Upper lobe of left lung (tissue), 6 donors: ENCODE measurements around the gene GNL3. TPM values are rescaled to one million over a fixed set of nuclear protein-coding genes. Genes with fewer than 3 reads are reported as not detected.

Source experiments
- ATAC-seq, 2 donors: fragments of 200-7000 bp; cut with Tn5 transposase; one replicate each; pipeline ENCODE4 v1.9.1; 2022; ENCODE audit warnings: mild to moderate bottlenecking in 2 of 2, moderate library complexity in 2 of 2; ENCODE audit not compliant: low FRiP score in 2 of 2
- DNase-seq, 2 donors: peaks; one replicate each; pipeline ENCODE4 v3.0.0-alpha.2; 2019 to 2020
- H3K27ac ChIP-seq, 4 donors: fragments of 200-600 bp; sonication (generic); one replicate each; pipeline ENCODE4 v1.5.1; 2016 to 2019
- H3K27me3 ChIP-seq, 4 donors: fragments of 200-600 bp; sonication (generic); one replicate each; pipeline ENCODE4 v1.5.1; 2017 to 2019
- H3K36me3 ChIP-seq, 4 donors: fragments of 200-600 bp; sonication (generic); one replicate each; pipeline ENCODE4 v1.5.1; 2016 to 2019
- H3K4me1 ChIP-seq, 4 donors: fragments of 200-600 bp; sonication (generic); one replicate each; pipeline ENCODE4 v1.5.1; 2018 to 2019
- H3K4me3 ChIP-seq, 4 donors: fragments of 200-600 bp; sonication (generic); one replicate each; pipeline ENCODE4 v1.5.1; 2017 to 2019; ENCODE audit warnings: mild to moderate bottlenecking in 2 of 4, moderate library complexity in 1 of 4
- H3K9me3 ChIP-seq, 4 donors: fragments of 200-600 bp; sonication (generic); one replicate each; pipeline ENCODE4 v1.5.1; 2018 to 2019
- CTCF ChIP-seq, 6 experiments: fragments of 450-650 bp in 4 of 6; fragments of 200-600 bp in 2 of 6; sonication (generic) in 2 of 6; IDR thresholded peaks; one replicate each; pipeline ENCODE4 v1.5.1; 2016 to 2019; ENCODE audit warnings: antibody characterized with exemption in 6 of 6
- EP300 ChIP-seq, 4 donors: sonication (generic); formaldehyde crosslinking; IDR thresholded peaks; one replicate each; pipeline ENCODE4 v1.5.1; 2017; ENCODE audit warnings: antibody characterized with exemption in 4 of 4, control low read depth in 2 of 4
- POLR2A ChIP-seq, 4 donors: fragments of 450-650 bp; IDR thresholded peaks; one replicate each; pipeline ENCODE4 v1.5.1; 2016 to 2017; ENCODE audit warnings: antibody characterized with exemption in 4 of 4, mild to moderate bottlenecking in 2 of 4
- POLR2AphosphoS5 ChIP-seq, 2 donors: sonication (generic); formaldehyde crosslinking; IDR thresholded peaks; one replicate each; pipeline ENCODE4 v1.5.1; 2017; ENCODE audit warnings: antibody characterized with exemption in 2 of 2
- WGBS, 2 donors: methylation state at CpG; one replicate each; pipeline ENCODE4 v1.1.5; 2017 to 2018; 5-methylcytosine and 5-hydroxymethylcytosine counted together
- total RNA-seq, 6 donors: library from RNA; depleted of rRNA in 4 of 6; stranded (reverse); fragments of >200 nt in 4 of 6; gene quantifications; one replicate each; pipeline versions ENCODE4 v1.1.0 to v1.2.1, GENCODE V29; 2016 to 2021
- donor health status: DM: no; HTN: no; CAD: no; lungs with moderate emphysema.
- donor health status: DM: no; HTN: yes; CAD: no; lungs with severe emphysema.

Gene GNL3
- total RNA-seq, 6 donors from 2014 or later = 12.0 to 93.3 (median 44.1) TPM

DNA sequence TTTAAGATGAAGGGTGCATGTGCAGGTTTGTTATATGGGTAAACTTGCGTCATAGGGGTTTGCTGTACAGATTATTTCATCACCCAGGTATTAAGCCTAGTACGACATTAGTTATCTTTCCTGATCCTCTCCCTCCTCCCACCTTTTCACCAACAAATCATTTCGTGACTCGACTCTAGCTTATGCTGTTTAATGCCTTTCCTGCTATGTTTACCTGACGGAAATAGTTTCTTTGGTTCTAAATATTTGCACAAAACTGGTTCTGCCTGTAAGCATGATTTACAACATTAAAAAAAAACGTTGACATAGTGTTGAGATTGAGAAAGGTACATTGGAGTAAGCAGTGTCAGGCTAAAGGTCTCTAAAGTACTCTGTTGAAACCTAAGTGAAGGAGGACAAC, 2.4 kb downstream of the GNL3 start:
- H3K4me3 ChIP-seq = no peak overlapping the region

GRCh38 chr3:52689151-52689550, 3.3 kb downstream of the GNL3 start:
- WGBS, 2 donors = 86 to 97% methylated on average over 3 of the region's 3 CpGs
- ATAC-seq (no peak), DNase-seq (no peak)
- Histone ChIP-seq H3K36me3 (peaks cover 44 to 74% (median 68%) of the 10 kb centered on the region in 4 donors), H3K9me3 (no peaks in the 10 kb centered on the region), H3K4me1 (peaks cover 16 to 27% (median 21%) of the 10 kb centered on the region in 4 donors), H3K27ac (no peak overlapping the region), H3K4me3 (no peak overlapping the region), H3K27me3 (no peaks in the 10 kb centered on the region)
- no peak for TF ChIP-seq POLR2AphosphoS5 (IDR thresholded peaks at IDR 0.05)
- no peak for TF ChIP-seq CTCF (IDR thresholded peaks at IDR 0.05)
- TF ChIP-seq POLR2A (IDR thresholded peaks at IDR 0.05) = no peak
- TF ChIP-seq EP300 (IDR thresholded peaks at IDR 0.05) = no peak

More for the DNA sequence above, 2.4 kb downstream of the GNL3 start:
- Histone ChIP-seq H3K9me3 (no peaks in the 10 kb centered on the region), H3K36me3 (peaks cover 36 to 66% (median 60%) of the 10 kb centered on the region in 4 donors), H3K4me1 (peaks cover 19 to 35% (median 28%) of the 10 kb centered on the region in 4 donors), H3K27ac (no peak overlapping the region), H3K27me3 (no peaks in the 10 kb centered on the region)
- 73 to 82% methylated on average over 6 of the region's 6 CpGs for WGBS, 2 donors
- ATAC-seq (no peak), DNase-seq (no peak)
- TF ChIP-seq CTCF (IDR thresholded peaks at IDR 0.05) (no peak), POLR2A (IDR thresholded peaks at IDR 0.05) (no peak), EP300 (IDR thresholded peaks at IDR 0.05) (no peak), POLR2AphosphoS5 (IDR thresholded peaks at IDR 0.05) (no peak)

DNA sequence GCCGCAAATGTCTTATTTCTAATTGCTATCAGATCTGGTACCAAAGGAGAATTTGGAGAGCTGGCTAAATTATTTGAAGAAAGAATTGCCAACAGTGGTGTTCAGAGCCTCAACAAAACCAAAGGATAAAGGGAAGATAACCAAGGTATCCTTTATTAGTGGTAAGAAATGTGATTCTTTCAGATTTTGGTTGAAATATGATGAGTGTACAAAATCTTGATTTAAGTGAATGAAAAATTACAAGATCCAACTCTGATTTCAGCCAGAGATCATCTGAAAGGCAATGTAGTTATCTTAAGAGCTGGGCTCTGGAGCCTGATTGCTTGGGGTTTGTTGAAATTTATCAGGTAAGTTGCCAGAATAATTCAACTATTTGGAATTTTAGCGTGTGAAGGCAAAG, 4.7 kb downstream of the GNL3 start:
- H3K4me1 ChIP-seq = peaks cover 9 to 18% (median 15%) of the 10 kb centered on the region in 4 donors

GRCh38 chr3:52693071-52693470, 7.2 kb downstream of the GNL3 start:
- no peaks in the 10 kb centered on the region for H3K27me3 ChIP-seq
- H3K4me3 ChIP-seq = no peak overlapping the region
- no peak overlapping the region for H3K27ac ChIP-seq
- H3K9me3 ChIP-seq = no peaks in the 10 kb centered on the region
- H3K4me1 ChIP-seq = no peaks in the 10 kb centered on the region
- TF ChIP-seq POLR2AphosphoS5 (IDR thresholded peaks at IDR 0.05) = no peak
- no peak for TF ChIP-seq EP300 (IDR thresholded peaks at IDR 0.05)
- TF ChIP-seq POLR2A (IDR thresholded peaks at IDR 0.05) = no peak
- no peak for TF ChIP-seq CTCF (IDR thresholded peaks at IDR 0.05)
- DNase-seq (no peak), ATAC-seq (no peak)
- H3K36me3 ChIP-seq = peaks cover 55 to 98% (median 92%) of the 10 kb centered on the region in 4 donors

More for the DNA sequence above, 4.7 kb downstream of the GNL3 start:
- 89 to 96% methylated on average over 2 of the region's 2 CpGs for WGBS, 2 donors
- Histone ChIP-seq H3K27me3 (no peaks in the 10 kb centered on the region), H3K9me3 (no peaks in the 10 kb centered on the region), H3K4me3 (no peak overlapping the region), H3K36me3 (peaks cover 50 to 87% (median 81%) of the 10 kb centered on the region in 4 donors), H3K27ac (no peak overlapping the region)
- DNase-seq = no peak
- ATAC-seq = no peak
- no peak for TF ChIP-seq CTCF (IDR thresholded peaks at IDR 0.05)
- no peak for TF ChIP-seq POLR2AphosphoS5 (IDR thresholded peaks at IDR 0.05)
- no peak for TF ChIP-seq EP300 (IDR thresholded peaks at IDR 0.05)
- TF ChIP-seq POLR2A (IDR thresholded peaks at IDR 0.05) = no peak

DNA sequence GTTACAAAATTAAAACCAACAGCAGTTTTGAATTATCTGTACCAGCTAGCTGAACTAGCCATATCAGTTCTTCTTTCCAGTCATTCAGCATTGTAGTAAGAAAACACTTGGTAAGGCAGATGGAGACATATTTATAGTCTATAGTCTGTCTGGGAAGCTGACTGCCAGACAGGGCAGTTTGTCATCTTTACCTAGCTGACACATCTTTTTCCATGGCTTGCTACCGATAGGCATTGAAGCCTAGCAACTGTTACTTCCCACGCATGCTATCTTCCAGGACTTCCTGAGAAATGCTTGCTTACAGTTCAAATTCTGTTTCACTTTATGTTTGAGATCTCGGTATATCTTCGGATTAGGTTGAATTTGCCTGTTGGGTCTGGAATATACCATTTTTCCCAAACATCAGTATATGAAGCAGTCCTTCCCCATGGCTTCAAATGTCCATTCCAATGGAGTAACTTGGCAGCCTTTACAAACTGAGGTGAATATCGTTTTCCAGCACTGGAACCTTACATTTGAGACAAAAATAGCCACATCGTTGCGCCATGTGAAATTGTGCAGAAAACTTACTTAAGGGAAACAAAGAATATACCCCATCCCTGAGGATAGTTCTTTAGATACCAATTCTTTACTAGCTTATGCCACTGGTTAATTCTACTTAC, 8.8 kb downstream of the GNL3 start:
- H3K27me3 ChIP-seq = no peaks in the 10 kb centered on the region
- H3K4me3 ChIP-seq = no peak overlapping the region
- H3K36me3 ChIP-seq = peaks cover 42 to 98% (median 77%) of the 10 kb centered on the region in 4 donors
- H3K9me3 ChIP-seq = no peaks in the 10 kb centered on the region
- 87 to 93% methylated on average over 7 of the region's 7 CpGs for WGBS, 2 donors
- no peak overlapping the region for H3K27ac ChIP-seq
- TF ChIP-seq EP300 (IDR thresholded peaks at IDR 0.05) (no peak), POLR2AphosphoS5 (IDR thresholded peaks at IDR 0.05) (no peak), POLR2A (IDR thresholded peaks at IDR 0.05) (no peak), CTCF (IDR thresholded peaks at IDR 0.05) (no peak)
- no peaks in the 10 kb centered on the region for H3K4me1 ChIP-seq
- ATAC-seq (no peak), DNase-seq (no peak)
